A549 (cell line): ENCODE results near the gene TPCN1. TPM values are rescaled to one million over a fixed set of nuclear protein-coding genes. Genes with fewer than 3 reads are reported as not detected.

Experiments
- ATAC-seq, 2 experiments: fragments of 200-7000 bp in 1 of 2; fragments of >200 bp in 1 of 2; cut with Nextera tagmentation in 1 of 2; cut with Tn5 transposase in 1 of 2; 3 replicates each; pipeline versions ENCODE4 v1.8.0 to v1.9.1; 2018 to 2020; ENCODE audit warnings: mild to moderate bottlenecking in 1 of 2, moderate library complexity in 1 of 2
- CTCF ChIA-PET: fragments of 300-600 bp; sonication (Branson Sonifier 250); formaldehyde crosslinking; extraction: SDS; loops from one replicate; lab custom pipeline; 2021; ENCODE audit warnings: antibody characterized with exemption, inconsistent platforms; lab: Yijun Ruan, JAX
- POLR2A ChIA-PET: fragments of 350-600 bp; formaldehyde crosslinking; extraction: SDS; loops from one replicate; lab custom pipeline; 2021; ENCODE audit warnings: antibody characterized with exemption, inconsistent platforms; lab: Yijun Ruan, JAX
- DNase-seq, 2 experiments: peaks; one replicate each; pipeline versions ENCODE4 v3.0.0 to v3.0.0-alpha.2; 2011 to 2016; ENCODE audit warnings: low read depth in 1 of 2, low spot score in 1 of 2
- FAIRE-seq: peaks from 2 replicates; lab custom pipeline; 2011; peaks lifted over from hg19 to GRCh38; lab: Jason Lieb, UNC
- H3K27ac ChIP-seq, 2 experiments: fragments of >200 bp; sonication (Bioruptor Twin); formaldehyde crosslinking; 3 replicates each; pipeline ENCODE4 v1.5.1; 2016 to 2017
- H3K4me1 ChIP-seq: fragments of >200 bp; sonication (Bioruptor Twin); formaldehyde crosslinking; 3 replicates; pipeline ENCODE4 v1.6.1; 2016
- H3K4me2 ChIP-seq: fragments of >200 bp; sonication (Bioruptor Twin); formaldehyde crosslinking; 3 replicates; pipeline ENCODE4 v1.6.1; 2016
- H3K4me3 ChIP-seq: fragments of >200 bp; sonication (Bioruptor Twin); formaldehyde crosslinking; 3 replicates; pipeline ENCODE4 v1.5.1; 2016
- H3K9me3 ChIP-seq: fragments of >200 bp; sonication (Bioruptor Twin); formaldehyde crosslinking; 3 replicates; pipeline ENCODE4 v1.6.1; 2016
- ATOH8 ChIP-seq: fragments of 250-450 bp; sonication (Bioruptor Pico); IDR thresholded peaks from 2 replicates; pipeline ENCODE4 v1.5.0; 2020; ENCODE audit warnings: low read depth, mild to moderate bottlenecking, moderate library complexity
- CBX2 ChIP-seq: fragments of 200-600 bp; sonication (generic); IDR thresholded peaks from 2 replicates; pipeline ENCODE4 v1.6.1; 2016; ENCODE audit warnings: low read depth, mild to moderate bottlenecking, borderline replicate concordance
- CBX8 ChIP-seq: fragments of 200-600 bp; sonication (generic); IDR thresholded peaks from 2 replicates; pipeline ENCODE4 v1.6.1; 2016
- CHD2 ChIP-seq: fragments of 150-350 bp; IDR thresholded peaks from 2 replicates; pipeline ENCODE4 v1.6.1; 2014; ENCODE audit warnings: low read length; ENCODE audit not compliant: partially characterized antibody
- E2F6 ChIP-seq: IDR thresholded peaks from 2 replicates; pipeline ENCODE4 v1.6.1; 2012; ENCODE audit warnings: low read depth, borderline replicate concordance
- EP300 ChIP-seq, 2 experiments: fragments of >200 bp; sonication (Bioruptor Twin); formaldehyde crosslinking; IDR thresholded peaks; 2 replicates in 1 of 2; 3 replicates in 1 of 2; pipeline ENCODE4 v1.6.1; 2016 to 2017
- FOSB ChIP-seq: fragments of 250-450 bp; sonication (Bioruptor Pico); IDR thresholded peaks from 2 replicates; pipeline ENCODE4 v1.5.0; 2020; ENCODE audit warnings: mild to moderate bottlenecking, moderate library complexity
- HDAC2 ChIP-seq: fragments of 200-600 bp; sonication (generic); IDR thresholded peaks from 2 replicates; pipeline ENCODE4 v1.6.1; 2016
- HES2 ChIP-seq: fragments of >200 bp; sonication (Bioruptor Twin); formaldehyde crosslinking; IDR thresholded peaks from 2 replicates; pipeline ENCODE4 v1.6.1; 2016
- JUNB ChIP-seq: fragments of >200 bp; sonication (Bioruptor Twin); formaldehyde crosslinking; IDR thresholded peaks from 2 replicates; pipeline ENCODE4 v1.6.1; 2016
- KDM1A ChIP-seq: fragments of 200-600 bp; sonication (generic); IDR thresholded peaks from 2 replicates; pipeline ENCODE4 v1.6.1; 2016; ENCODE audit warnings: low read depth, mild to moderate bottlenecking
- MAFK ChIP-seq: fragments of 450-650 bp; IDR thresholded peaks from 2 replicates; pipeline ENCODE4 v1.6.1; 2014; ENCODE audit not compliant: partially characterized antibody
- NR3C1 ChIP-seq: fragments of >200 bp; sonication (Bioruptor Twin); formaldehyde crosslinking; IDR thresholded peaks from 3 replicates; pipeline ENCODE4 v1.6.1; 2017
- POLR2A ChIP-seq: IDR thresholded peaks from 2 replicates; pipeline ENCODE4 v1.6.1; 2012; ENCODE audit warnings: mild to moderate bottlenecking, low read length
- RAD21 ChIP-seq, 2 experiments: fragments of >200 bp in 1 of 2; sonication (Bioruptor Twin) in 1 of 2; formaldehyde crosslinking in 1 of 2; IDR thresholded peaks in 1 of 2; conservative IDR thresholded peaks in 1 of 2; 2 replicates in 1 of 2; 3 replicates in 1 of 2; pipeline ENCODE4 v1.6.1; 2012 to 2018; ENCODE audit warnings: inconsistent platforms in 1 of 2
- RARB ChIP-seq: fragments of 250-450 bp; sonication (Bioruptor Pico); IDR thresholded peaks from 2 replicates; pipeline ENCODE4 v1.8.0; 2021; ENCODE audit warnings: mild to moderate bottlenecking, moderate library complexity
- RCOR1 ChIP-seq: fragments of 150-350 bp; IDR thresholded peaks from 2 replicates; pipeline ENCODE4 v1.6.1; 2014; ENCODE audit warnings: antibody characterized with exemption, low read length, low read depth
- RFX5 ChIP-seq: fragments of 450-650 bp; IDR thresholded peaks from 2 replicates; pipeline ENCODE4 v1.7.1; 2014; ENCODE audit warnings: antibody characterized with exemption, mild to moderate bottlenecking, moderate library complexity
- SREBF2 ChIP-seq: fragments of 450-650 bp; IDR thresholded peaks from 2 replicates; pipeline ENCODE4 v1.6.1; 2014; ENCODE audit warnings: mild to moderate bottlenecking, moderate library complexity
- ZC3H11A ChIP-seq: fragments of 450-650 bp; IDR thresholded peaks from 2 replicates; pipeline ENCODE4 v1.6.1; 2014; ENCODE audit warnings: antibody characterized with exemption, mild to moderate bottlenecking
- ZFP36 ChIP-seq: fragments of 450-650 bp; IDR thresholded peaks from 2 replicates; pipeline ENCODE4 v1.6.1; 2014; ENCODE audit warnings: borderline replicate concordance; ENCODE audit not compliant: partially characterized antibody
- ZSCAN20 ChIP-seq: fragments of 250-450 bp; sonication (Bioruptor Pico); IDR thresholded peaks from 2 replicates; pipeline ENCODE4 v1.8.0; 2022; ENCODE audit warnings: mild to moderate bottlenecking, moderate library complexity
- WGBS: methylation state at CpG from one replicate; pipeline ENCODE4 v1.1.6; 2017; ENCODE audit errors: missing lambda C conversion rate; 5-methylcytosine and 5-hydroxymethylcytosine counted together
- polyA plus RNA-seq, 4 experiments: library from polyadenylated mRNA; depleted of rRNA in 3 of 4; stranded (reverse); fragments of >200 nt; fragmentation: RNase III in 1 of 4; extraction: RNeasy Plus Mini Kit Qiagen cat#74134 plus additional on column Dnase treatment in 1 of 4; gene quantifications; 2 replicates in 3 of 4; 3 replicates in 1 of 4; pipeline ENCODE4 v1.2.3, GENCODE V29; 2011 to 2017
- TF ChIP-seq, protein P1 (sequence below): fragments of 150-350 bp; IDR thresholded peaks from 2 replicates; pipeline ENCODE4 v1.6.1; 2014; ENCODE audit warnings: low read depth, mild to moderate bottlenecking, low read length
- TF ChIP-seq, protein P2 (sequence below): fragments of >200 bp; sonication (Bioruptor Twin); formaldehyde crosslinking; IDR thresholded peaks from 3 replicates; pipeline ENCODE4 v1.6.1; 2016

Gene TPCN1
- polyA plus RNA-seq, 2 of the 4 experiments (the other 2 are of a cell fraction), result 21.9 to 24.1 TPM

GRCh38 chr12:113325916-113326315 lies 104.7 kb downstream of the TPCN1 start:
- no peak overlapping the region for H3K4me2 ChIP-seq
- POLR2A ChIA-PET, result no interaction called here
- 53% methylated on average over 3 of the region's 3 CpGs for WGBS
- ATAC-seq (peak in 1 of 2 experiments; percentile 54; a peak in 3 of 6 replicates), DNase-seq (peak in 1 of 2 experiments; percentile 38), FAIRE-seq (no peak)
- H3K4me3 ChIP-seq, result no peak overlapping the region
- H3K27ac ChIP-seq, result no peak overlapping the region
- H3K9me3 ChIP-seq, result peaks cover 7% of the 10 kb centered on the region; the same call in 1 of the 3 replicates
- peaks cover 4% of the 10 kb centered on the region; the same call in 1 of the 3 replicates for H3K4me1 ChIP-seq
- TF ChIP-seq HDAC2 (no peak), FOSB (CRISPR knock-in tag) (no peak), RFX5 (no peak), EP300 (IDR thresholded peaks at IDR 0.05) (no peak), ZC3H11A (no peak), RAD21 (conservative IDR thresholded peaks at IDR 0.05 in 1 of 2, IDR thresholded peaks at IDR 0.05 in 1 of 2) (no peak), RCOR1 (no peak), ATOH8 (CRISPR knock-in tag) (no peak), NR3C1 (no peak), ZFP36 (no peak), CHD2 (no peak), CBX8 (no peak), HES2 (no peak), JUNB (no peak), CBX2 (no peak), KDM1A (no peak), POLR2A (no peak), MAFK (no peak)
- TF ChIP-seq, protein P1, sequence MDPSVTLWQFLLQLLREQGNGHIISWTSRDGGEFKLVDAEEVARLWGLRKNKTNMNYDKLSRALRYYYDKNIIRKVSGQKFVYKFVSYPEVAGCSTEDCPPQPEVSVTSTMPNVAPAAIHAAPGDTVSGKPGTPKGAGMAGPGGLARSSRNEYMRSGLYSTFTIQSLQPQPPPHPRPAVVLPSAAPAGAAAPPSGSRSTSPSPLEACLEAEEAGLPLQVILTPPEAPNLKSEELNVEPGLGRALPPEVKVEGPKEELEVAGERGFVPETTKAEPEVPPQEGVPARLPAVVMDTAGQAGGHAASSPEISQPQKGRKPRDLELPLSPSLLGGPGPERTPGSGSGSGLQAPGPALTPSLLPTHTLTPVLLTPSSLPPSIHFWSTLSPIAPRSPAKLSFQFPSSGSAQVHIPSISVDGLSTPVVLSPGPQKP, result no peak
- CTCF ChIA-PET, result interaction anchor here (0.7 to 3.7 kb wide), 3 partner anchors 14 to 1229 kb away, joined by 3 to 20 read pairs (median 3); no protein-coding TSS in a partner anchor

- ATAC-seq (peak in 1 of 2 experiments; percentile 30; a peak in 3 of 6 replicates), FAIRE-seq (no peak), DNase-seq (no peak)
- no peak overlapping the region for H3K4me2 ChIP-seq
- peaks cover 4% of the 10 kb centered on the region; the same call in 1 of the 3 replicates for H3K4me1 ChIP-seq
- H3K27ac ChIP-seq, result peak overlapping the region in 1 of 2 experiments; percentile 0; a peak in 2 of 6 replicates
- WGBS, result 75% methylated on average over 4 of the region's 4 CpGs
- H3K4me3 ChIP-seq, result no peak overlapping the region
- ChIA-PET CTCF (interaction anchor here (2.0 to 3.7 kb wide), 2 partner anchors 15 to 99 kb away, joined by 6 to 20 read pairs; no protein-coding TSS in a partner anchor), POLR2A (no interaction called here)
- TF ChIP-seq ZFP36 (no peak), E2F6 (no peak), POLR2A (no peak), RCOR1 (no peak), RARB (CRISPR knock-in tag) (no peak), SREBF2 (no peak), ZSCAN20 (CRISPR knock-in tag) (no peak)
- TF ChIP-seq, protein P2, sequence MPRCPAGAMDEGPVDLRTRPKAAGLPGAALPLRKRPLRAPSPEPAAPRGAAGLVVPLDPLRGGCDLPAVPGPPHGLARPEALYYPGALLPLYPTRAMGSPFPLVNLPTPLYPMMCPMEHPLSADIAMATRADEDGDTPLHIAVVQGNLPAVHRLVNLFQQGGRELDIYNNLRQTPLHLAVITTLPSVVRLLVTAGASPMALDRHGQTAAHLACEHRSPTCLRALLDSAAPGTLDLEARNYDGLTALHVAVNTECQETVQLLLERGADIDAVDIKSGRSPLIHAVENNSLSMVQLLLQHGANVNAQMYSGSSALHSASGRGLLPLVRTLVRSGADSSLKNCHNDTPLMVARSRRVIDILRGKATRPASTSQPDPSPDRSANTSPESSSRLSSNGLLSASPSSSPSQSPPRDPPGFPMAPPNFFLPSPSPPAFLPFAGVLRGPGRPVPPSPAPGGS, result no peak
- H3K9me3 ChIP-seq, result peaks cover 3% of the 10 kb centered on the region; the same call in 1 of the 3 replicates
Measured at GRCh38 chr12:113326775-113327395, 105.6 kb downstream of the TPCN1 start.
